ENCODE measurements around the gene BTN1A1.
"Not testable (repeated sequence)": the region's sequence is repeated elsewhere in the genome, so short reads cannot be mapped to it uniquely, and the experiment has no call there.

Gene BTN1A1

GRCh38 chr6:26457806-26458688, 42.1 kb upstream of the BTN1A1 start, which contains the start of gene BTN2A1 (continued):
- TF ChIP-seq ZNF184 (tag by site-specific recombination; IDR thresholded peaks at IDR 0.05) (no peak), YY1 (tag by site-specific recombination; IDR thresholded peaks at IDR 0.05) (peak; percentile 60; the same call in 1 of the 2 replicates)

- TF ChIP-seq HOXA7 (CRISPR knock-in tag; IDR thresholded peaks at IDR 0.05; ENCODE audit: borderline replicate concordance), result no peak
- no peak for TF ChIP-seq REST (tag by site-specific recombination; IDR thresholded peaks at IDR 0.05)
- TF ChIP-seq ZNF398 (tag by site-specific recombination; IDR thresholded peaks at IDR 0.05), result no peak
- no peak for TF ChIP-seq PRDM6 (tag by site-specific recombination; IDR thresholded peaks at IDR 0.05)
- no peak for TF ChIP-seq ZNF174 (tag by site-specific recombination; IDR thresholded peaks at IDR 0.05)
- no peak for TF ChIP-seq YY2 (tag by site-specific recombination; IDR thresholded peaks at IDR 0.05)
- no peak for TF ChIP-seq ZNF624 (tag by site-specific recombination; IDR thresholded peaks at IDR 0.05)
- no peak for TF ChIP-seq GLI4 (tag by site-specific recombination; IDR thresholded peaks at IDR 0.05)
- no peak for TF ChIP-seq ZNF610 (tag by site-specific recombination; IDR thresholded peaks at IDR 0.05; ENCODE audit: borderline replicate concordance)
- TF ChIP-seq ZNF23 (tag by site-specific recombination; IDR thresholded peaks at IDR 0.05; ENCODE audit: borderline replicate concordance), result no peak
- TF ChIP-seq ZNF175 (tag by site-specific recombination; IDR thresholded peaks at IDR 0.05), result no peak
- TF ChIP-seq ZNF132 (tag by site-specific recombination; IDR thresholded peaks at IDR 0.05; ENCODE audit: borderline replicate concordance), result no peak
- no peak for TF ChIP-seq ZFP3 (tag by site-specific recombination; IDR thresholded peaks at IDR 0.05; ENCODE audit: low read depth)
- no peak for TF ChIP-seq ZNF211 (tag by site-specific recombination; IDR thresholded peaks at IDR 0.05; ENCODE audit: low read depth)
- TF ChIP-seq ZNF544 (tag by site-specific recombination; IDR thresholded peaks at IDR 0.05), result no peak
- Histone ChIP-seq H3K27ac (ENCODE audit: extremely low read depth, low read depth, low read length) (no peak overlapping the region), H3K36me3 (ENCODE audit: control insufficient read depth in 2 of 2, insufficient read depth in 1 of 2, low read length in 2 of 2) (peaks cover 31 to 51% of the 10 kb centered on the region in 2 experiments), H3K9me3 (ENCODE audit: control insufficient read depth, insufficient read depth, low read depth, low read length) (no peaks in the 10 kb centered on the region), H3K4me3 (ENCODE audit: low read depth, low read length) (no peak overlapping the region), H3K4me1 (ENCODE audit: control insufficient read depth, insufficient read depth, low read length) (no peaks in the 10 kb centered on the region)
- ChIA-PET CTCF (no interaction called here), POLR2A (no interaction called here)
These were observed 40.9 kb upstream of the BTN1A1 start for GRCh38 chr6:26459023-26459810.

GRCh38 chr6:26461353-26461752, 38.8 kb upstream of the BTN1A1 start:
- not testable (repeated sequence) for H3K27ac ChIP-seq (ENCODE audit: extremely low read depth, low read depth, low read length); H3K4me3 ChIP-seq (ENCODE audit: low read depth, low read length); H3K9me3 ChIP-seq (ENCODE audit: control insufficient read depth, insufficient read depth, low read depth, low read length); H3K4me1 ChIP-seq (ENCODE audit: control insufficient read depth, insufficient read depth, low read length)
- ChIA-PET CTCF (interaction anchor here (1.2 kb wide), 1 partner anchor 120 kb away, joined by 3 read pairs; no protein-coding TSS in a partner anchor), POLR2A (interaction anchor here (0.6 kb wide), 1 partner anchor 166 kb away, joined by 5 read pairs; no protein-coding TSS in a partner anchor)
- H3K36me3 ChIP-seq (ENCODE audit: control insufficient read depth in 2 of 2, insufficient read depth in 1 of 2, low read length in 2 of 2), result peaks cover 52 to 72% of the 10 kb centered on the region in 2 experiments
